Measurements from ENCODE around the gene DEPP1.

DEPP1 gene

DNA sequence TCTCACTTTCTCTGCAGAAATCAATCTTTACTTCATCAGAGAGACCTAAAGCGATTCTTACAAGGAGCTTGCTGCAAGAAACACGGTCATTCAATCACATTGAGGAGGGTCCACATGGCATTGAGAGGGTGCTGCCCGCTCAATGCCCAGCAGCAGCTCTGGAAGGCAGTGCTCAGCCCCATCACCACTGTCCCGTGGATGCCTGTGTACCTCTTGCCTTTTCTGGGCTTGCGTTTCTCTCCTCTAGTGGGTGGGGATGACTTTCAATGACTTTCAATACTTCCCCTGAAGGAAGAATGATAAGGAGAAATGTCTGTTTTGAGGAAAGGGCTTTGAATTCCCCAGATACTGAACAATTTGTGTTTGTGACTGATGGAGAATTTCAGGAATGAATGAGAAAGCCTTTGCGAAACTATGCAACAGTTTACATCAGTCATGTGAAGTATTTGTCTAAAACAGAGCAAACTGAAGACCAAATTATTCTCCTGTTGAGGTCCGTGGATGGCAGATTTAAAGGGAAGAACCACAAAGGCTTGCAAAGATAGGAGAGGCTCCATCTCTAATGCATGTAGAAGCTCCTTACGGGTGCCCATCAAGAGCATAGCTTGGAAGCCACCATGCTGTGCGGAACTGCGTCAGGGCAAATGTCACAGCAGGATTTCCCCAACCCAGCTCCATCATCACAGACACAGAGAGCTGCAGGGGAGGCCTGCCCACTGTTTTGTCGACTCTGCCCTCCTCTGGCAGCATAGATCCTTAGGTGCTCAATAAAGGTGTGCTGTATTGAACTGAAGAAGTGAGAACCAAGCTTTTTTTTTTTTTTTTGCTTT, 15.5 kb upstream of the DEPP1 start:
- no peak for DNase-seq (ENCODE audit: low read depth in 2 of 3, low spot score in 2 of 3)

- DNase-seq (ENCODE audit: low read depth in 2 of 3, low spot score in 2 of 3), result no peak
These were observed 14.8 kb upstream of the DEPP1 start for GRCh38 chr10:44993226-44993921.

- DNase-seq (ENCODE audit: low read depth in 2 of 3, low spot score in 2 of 3), result no peak
These were observed 14.2 kb upstream of the DEPP1 start for GRCh38 chr10:44992732-44993225.

- no peak for DNase-seq (ENCODE audit: low read depth in 2 of 3, low spot score in 2 of 3)
These were observed 13.6 kb upstream of the DEPP1 start for GRCh38 chr10:44992070-44992731.

GRCh38 chr10:44991571-44991970, 13.0 kb upstream of the DEPP1 start:
- no peak for DNase-seq (ENCODE audit: low read depth in 2 of 3, low spot score in 2 of 3)

DNA sequence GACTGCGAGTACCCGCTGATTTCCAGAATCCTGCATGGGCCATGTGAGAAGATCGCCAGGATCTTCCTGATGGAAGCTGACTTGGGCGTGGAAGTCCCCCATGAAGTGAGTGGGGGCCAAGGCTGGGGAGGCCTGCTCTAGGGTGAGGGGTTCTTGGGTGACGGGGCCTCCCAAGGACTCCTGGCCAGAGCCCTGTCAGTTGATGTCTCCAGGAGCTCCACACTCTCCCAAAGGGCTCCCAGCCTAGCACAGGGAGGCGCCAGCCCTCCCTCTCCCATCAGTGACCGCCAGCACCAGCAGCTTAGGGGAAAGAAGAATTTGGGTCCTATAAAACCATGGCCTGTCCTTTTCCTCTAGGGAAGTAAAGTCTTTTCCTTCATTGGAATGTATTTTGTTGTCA, 12.4 kb upstream of the DEPP1 start:
- no peak for DNase-seq (ENCODE audit: low read depth in 2 of 3, low spot score in 2 of 3)

- no peak for DNase-seq (ENCODE audit: low read depth in 2 of 3, low spot score in 2 of 3)
These were observed 11.7 kb upstream of the DEPP1 start for GRCh38 chr10:44990302-44990655.

DNA sequence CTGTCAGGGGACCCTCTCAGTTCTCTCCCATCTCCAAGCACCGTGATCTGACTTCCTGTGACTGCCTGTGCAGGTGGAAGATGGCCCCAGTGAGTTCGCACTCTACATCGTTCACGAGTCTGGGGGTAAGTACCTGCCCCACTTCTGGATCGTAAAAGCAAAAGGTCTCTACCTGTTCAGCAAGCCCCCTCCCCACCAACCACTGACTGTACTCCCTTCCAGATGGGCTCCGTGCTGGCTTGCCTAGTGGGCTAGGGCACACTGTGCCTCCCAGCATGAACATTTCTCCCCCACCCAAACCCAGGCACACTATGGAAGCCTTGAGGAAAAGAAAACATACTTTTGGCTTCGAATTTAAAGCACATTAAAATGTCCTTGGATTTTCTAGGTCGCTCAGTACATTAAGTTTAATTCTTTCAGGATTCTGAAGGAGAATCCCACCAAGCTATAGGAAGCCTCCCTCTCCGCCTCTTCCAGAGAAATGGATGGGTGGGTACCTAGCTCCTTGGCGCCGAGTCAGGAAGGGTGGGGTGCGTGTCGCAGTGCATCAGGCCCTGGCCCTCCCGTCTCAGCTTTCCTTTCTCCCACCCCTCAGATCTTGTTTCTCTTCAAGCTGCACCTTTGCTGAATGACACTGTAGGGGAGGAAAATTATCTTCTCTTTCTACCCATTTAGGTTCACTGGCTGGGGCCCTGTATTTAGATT, 11.1 kb upstream of the DEPP1 start:
- DNase-seq (ENCODE audit: low read depth in 2 of 3, low spot score in 2 of 3), result no peak

GRCh38 chr10:44988957-44989585, 10.5 kb upstream of the DEPP1 start:
- no peak for DNase-seq (ENCODE audit: low read depth in 2 of 3, low spot score in 2 of 3)

DNA sequence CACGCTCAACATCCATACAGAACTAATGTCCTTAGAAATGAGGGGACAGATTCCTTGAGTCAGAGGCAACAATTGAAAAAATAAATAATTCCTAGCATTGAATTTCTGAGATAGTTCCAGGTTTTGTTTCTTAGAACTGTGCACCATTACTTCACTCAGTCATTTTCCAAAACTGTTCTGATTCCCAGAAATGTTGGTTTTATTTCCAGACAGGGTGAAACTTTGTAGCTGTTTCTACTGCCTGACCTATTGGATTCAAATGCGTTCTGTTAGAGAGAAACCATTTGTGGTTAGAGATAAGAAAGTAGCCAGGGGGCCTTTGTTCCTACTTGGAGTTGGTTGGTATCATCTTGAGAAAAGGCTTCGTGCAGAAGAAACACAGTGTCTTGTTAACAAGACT, 8.1 kb upstream of the DEPP1 start:
- DNase-seq (ENCODE audit: low read depth in 2 of 3, low spot score in 2 of 3), result no peak

DNA sequence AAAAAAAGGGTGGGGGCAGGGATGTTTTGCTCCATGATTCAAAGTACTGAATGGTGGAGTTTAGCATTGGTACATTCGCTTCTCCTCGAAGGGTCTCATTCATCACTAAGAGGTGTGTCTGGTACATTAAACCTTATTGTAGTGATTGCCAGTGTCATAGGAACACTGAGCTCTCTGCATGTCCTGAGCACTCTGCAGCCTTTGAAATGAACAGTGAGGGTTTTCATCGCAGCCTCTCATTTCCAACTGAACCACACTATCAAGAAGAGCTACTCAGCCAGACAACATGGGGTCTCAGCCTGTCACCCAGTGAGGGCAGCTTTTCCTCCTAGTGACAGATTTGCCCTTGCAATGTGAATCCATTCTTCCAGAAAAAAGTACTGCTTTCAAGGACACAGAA, 7.6 kb upstream of the DEPP1 start:
- no peak for DNase-seq (ENCODE audit: low read depth in 2 of 3, low spot score in 2 of 3)

GRCh38 chr10:44985175-44985681, 6.6 kb upstream of the DEPP1 start:
- DNase-seq (ENCODE audit: low read depth in 2 of 3, low spot score in 2 of 3), result no peak

DNA sequence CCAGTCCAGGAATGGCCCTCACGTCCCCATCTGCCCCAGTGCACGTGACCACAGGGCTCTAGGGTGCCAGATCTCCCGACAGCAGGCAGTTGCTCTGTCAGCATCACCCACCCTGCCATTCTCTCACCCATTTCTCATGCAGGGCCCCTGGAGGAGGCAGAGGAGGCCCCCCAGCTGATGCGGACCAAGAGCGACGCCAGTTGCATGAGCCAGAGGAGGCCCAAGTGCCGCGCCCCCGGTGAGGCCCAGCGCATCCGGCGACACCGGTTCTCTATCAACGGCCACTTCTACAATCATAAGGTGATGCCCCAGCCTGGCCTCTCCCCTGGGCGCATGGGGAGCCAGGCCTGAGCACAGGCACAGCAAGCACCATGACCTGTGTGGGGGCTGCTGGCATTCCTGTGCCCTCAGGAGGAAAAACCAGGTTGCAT, 6.1 kb upstream of the DEPP1 start:
- DNase-seq (ENCODE audit: low read depth in 2 of 3, low spot score in 2 of 3), result no peak

DNA sequence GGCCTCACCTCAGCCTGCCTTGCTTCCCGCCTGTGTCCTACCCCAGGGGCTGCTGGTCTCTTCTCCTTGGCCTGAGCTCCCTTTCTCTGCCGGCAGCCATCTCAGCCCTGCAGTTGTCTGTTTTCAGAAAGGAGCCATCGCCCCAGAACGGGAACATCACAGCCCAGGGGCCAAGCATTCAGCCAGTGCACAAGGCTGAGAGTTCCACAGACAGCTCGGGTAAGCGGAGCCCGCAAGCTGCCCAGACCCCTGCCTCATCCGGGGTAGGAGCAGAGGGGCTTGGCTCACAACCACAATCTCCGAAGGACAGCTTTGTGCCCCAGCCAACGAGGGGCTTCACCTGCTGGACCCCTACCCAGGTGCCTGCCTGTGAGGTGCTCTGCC, 5.3 kb upstream of the DEPP1 start:
- no peak for DNase-seq (ENCODE audit: low read depth in 2 of 3, low spot score in 2 of 3)

DNA sequence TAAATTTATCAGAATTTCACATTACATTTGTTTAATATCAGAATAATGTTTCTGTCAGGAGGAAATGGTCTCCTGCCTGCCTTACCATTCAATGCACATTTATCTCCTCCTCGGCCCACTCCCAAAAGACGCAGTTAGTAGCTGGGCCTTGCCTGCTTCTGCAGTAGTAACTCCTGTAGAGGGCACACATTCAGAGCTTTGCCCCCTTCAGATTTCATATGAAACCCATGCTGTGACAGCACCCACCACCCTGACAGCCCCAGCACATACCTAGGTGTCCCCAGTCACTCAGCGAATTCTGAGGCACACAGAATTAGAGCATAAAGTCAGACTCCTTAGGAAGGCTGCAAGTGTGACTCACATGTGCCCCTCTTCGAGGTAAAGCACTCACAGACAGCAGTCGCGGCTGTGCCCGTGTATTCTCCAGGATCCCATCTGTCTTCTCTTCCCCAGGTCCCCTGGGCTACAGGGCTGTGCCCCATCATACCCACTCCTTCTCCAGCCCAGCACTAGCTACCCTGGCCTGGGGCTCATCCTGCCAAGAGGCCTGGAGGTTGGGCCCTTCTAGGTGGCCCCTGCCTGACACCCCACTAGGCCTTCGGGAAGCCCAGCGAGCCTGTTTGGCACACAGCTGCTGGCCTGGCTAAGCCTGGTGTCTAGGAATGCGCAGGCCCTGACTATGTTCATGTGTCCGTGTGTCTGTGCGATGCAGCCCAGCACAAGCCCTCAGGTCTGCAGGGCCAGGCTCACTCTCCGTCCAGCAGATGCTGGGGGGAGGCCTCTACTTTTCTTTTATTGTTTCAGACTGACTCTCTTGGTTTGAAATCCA, 4.7 kb upstream of the DEPP1 start:
- DNase-seq (ENCODE audit: low read depth in 2 of 3, low spot score in 2 of 3), result no peak

DNA sequence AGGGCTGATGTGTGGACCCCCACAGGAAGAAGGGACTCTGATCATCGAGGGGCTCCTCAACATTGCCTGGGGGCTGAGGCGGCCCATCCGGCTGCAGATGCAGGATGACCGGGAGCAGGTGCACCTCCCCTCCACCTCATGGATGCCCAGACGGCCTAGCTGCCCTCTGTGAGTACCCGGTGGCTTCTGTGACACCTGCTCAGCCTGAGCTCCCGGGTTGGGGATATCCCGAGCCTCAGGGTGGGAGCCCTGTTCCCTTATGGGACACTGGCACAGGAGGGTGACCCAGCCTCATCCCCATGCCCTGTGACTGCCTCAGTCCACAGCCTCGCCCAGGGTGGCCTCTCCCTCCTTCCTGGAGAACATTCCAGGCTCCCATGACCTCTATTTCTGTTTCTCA, 3.9 kb upstream of the DEPP1 start:
- DNase-seq (ENCODE audit: low read depth in 2 of 3, low spot score in 2 of 3), result no peak

DNA sequence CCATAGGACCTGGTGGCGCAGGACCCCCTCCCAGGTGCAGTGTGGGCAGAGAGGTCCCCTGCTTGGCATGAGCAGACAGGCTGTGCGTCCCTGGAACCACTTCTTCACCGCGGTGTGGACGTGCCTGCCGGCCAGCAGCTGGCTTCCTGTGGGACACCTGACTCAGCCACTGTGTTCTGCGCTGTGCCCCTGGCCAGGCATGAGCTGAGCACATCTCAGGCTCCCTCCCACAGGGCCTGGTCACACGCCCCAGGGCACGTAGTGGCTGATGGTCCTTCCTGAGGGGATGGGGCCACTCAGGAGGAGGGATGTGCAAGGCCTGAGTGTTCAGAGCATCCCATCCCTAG, 3.5 kb upstream of the DEPP1 start:
- no peak for DNase-seq (ENCODE audit: low read depth in 2 of 3, low spot score in 2 of 3)

DNA sequence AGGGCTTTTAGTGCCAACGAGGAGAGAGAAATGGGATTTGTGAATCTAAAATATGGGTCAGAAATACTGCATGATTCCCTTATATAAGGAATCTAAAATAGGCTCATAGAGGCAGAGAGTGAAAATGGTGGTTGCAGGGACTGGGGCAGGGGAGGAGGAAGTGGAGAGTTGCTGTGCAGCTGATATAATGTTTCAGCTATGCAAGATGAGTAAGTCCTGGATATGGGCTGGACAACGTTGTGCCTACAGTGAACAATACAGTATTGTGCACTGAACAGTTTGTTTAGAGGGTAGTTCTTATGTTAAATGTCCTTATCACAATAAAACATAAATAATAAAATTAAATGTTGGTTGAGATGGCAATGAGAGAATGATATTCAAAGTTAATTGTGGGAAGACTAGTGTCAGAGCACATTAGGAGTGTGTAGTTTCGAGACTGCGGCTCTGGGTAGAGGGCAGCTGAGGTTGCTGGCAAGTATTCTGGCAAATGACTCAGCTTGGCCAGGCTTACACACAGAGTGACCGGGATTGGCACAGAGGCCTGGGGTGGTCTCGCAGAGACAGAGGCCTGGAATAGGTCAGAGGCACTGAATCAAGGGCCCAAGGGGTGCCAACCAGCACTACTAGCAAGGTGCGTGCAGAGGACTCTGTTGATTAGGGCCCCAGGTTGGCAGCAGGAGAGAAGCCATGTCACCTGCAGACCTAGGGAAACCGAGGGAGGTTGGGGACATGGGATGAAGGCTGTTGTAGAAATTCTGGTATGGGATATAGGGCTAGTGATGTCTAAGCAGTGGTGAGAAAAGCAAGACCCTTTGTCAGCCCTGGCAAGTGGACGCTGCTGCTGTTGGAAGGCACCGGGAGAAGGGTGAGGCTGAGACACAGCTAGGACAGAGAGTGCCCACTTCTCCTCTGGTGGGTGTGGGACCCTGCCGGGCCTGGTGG, 2.8 kb upstream of the DEPP1 start:
- DNase-seq (ENCODE audit: low read depth in 2 of 3, low spot score in 2 of 3), result no peak

All from activated CD8-positive, alpha-beta memory T cell treated with anti-CD3 and anti-CD28 coated beads for 48 hours (primary cell).